HepG2 (cell line): ENCODE measurements around the gene JSRP1. TPM values are rescaled to one million over a fixed set of nuclear protein-coding genes. Genes with fewer than 3 reads are reported as not detected.

Experiments used
- ARID2 ChIP-seq: sonication (generic); formaldehyde crosslinking; IDR thresholded peaks from 2 replicates; pipeline ENCODE4 v1.8.1; 2022; ENCODE audit warnings: mild to moderate bottlenecking, missing genetic modification reagents, borderline replicate concordance
- DNMT1 ChIP-seq: sonication (generic); formaldehyde crosslinking; IDR thresholded peaks from 2 replicates; pipeline ENCODE4 v1.5.1; 2020; ENCODE audit warnings: mild to moderate bottlenecking, missing genetic modification reagents
- ETV6 ChIP-seq: sonication (generic); formaldehyde crosslinking; conservative IDR thresholded peaks from 2 replicates; pipeline ENCODE4 v1.4.0; 2020; ENCODE audit warnings: missing genetic modification reagents
- HOXA5 ChIP-seq: sonication (generic); formaldehyde crosslinking; IDR thresholded peaks from 2 replicates; pipeline ENCODE4 v1.4.0; 2020; ENCODE audit warnings: missing genetic modification reagents
- NAIF1 ChIP-seq: sonication (generic); formaldehyde crosslinking; IDR thresholded peaks from 2 replicates; pipeline ENCODE4 v1.5.0; 2020; ENCODE audit warnings: mild to moderate bottlenecking, missing genetic modification reagents, borderline replicate concordance
- PHF20 ChIP-seq: sonication (generic); formaldehyde crosslinking; IDR thresholded peaks from 2 replicates; pipeline ENCODE4 v1.5.0; 2020; ENCODE audit warnings: mild to moderate bottlenecking, missing genetic modification reagents
- POGZ ChIP-seq: sonication (generic); formaldehyde crosslinking; IDR thresholded peaks from 2 replicates; pipeline ENCODE4 v1.4.0; 2020; ENCODE audit warnings: mild to moderate bottlenecking, missing genetic modification reagents
- SMAD1 ChIP-seq: sonication (generic); formaldehyde crosslinking; IDR thresholded peaks from 2 replicates; pipeline ENCODE4 v1.4.0; 2020; ENCODE audit warnings: missing genetic modification reagents, low read depth, mild to moderate bottlenecking, borderline replicate concordance
- SNAI1 ChIP-seq: sonication (generic); formaldehyde crosslinking; IDR thresholded peaks from 2 replicates; pipeline ENCODE4 v1.5.0; 2020; ENCODE audit warnings: mild to moderate bottlenecking, missing genetic modification reagents, borderline replicate concordance
- YEATS4 ChIP-seq: sonication (generic); formaldehyde crosslinking; IDR thresholded peaks from 2 replicates; pipeline ENCODE4 v1.4.0; 2020; ENCODE audit warnings: missing genetic modification reagents, borderline replicate concordance
- ZBTB4 ChIP-seq: sonication (generic); formaldehyde crosslinking; IDR thresholded peaks from 2 replicates; pipeline ENCODE4 v1.4.0; 2020; ENCODE audit warnings: missing genetic modification reagents, mild to moderate bottlenecking, borderline replicate concordance
- ZNF138 ChIP-seq: sonication (generic); formaldehyde crosslinking; IDR thresholded peaks from 2 replicates; pipeline ENCODE4 v1.5.0; 2020; ENCODE audit warnings: mild to moderate bottlenecking, low read depth, missing genetic modification reagents
- ZNF205 ChIP-seq: IDR thresholded peaks from 2 replicates; pipeline ENCODE4 v1.6.1; 2018; ENCODE audit warnings: missing biosample characterization, missing genetic modification reagents
- ZNF207 ChIP-seq: fragments of 450-650 bp; IDR thresholded peaks from 2 replicates; pipeline ENCODE4 v1.6.1; 2016; ENCODE audit warnings: antibody characterized with exemption, borderline replicate concordance
- ZNF292 ChIP-seq: sonication (generic); formaldehyde crosslinking; IDR thresholded peaks from 2 replicates; pipeline ENCODE4 v1.8.1; 2022; ENCODE audit warnings: mild to moderate bottlenecking, low read depth, missing genetic modification reagents, borderline replicate concordance
- ZNF589 ChIP-seq: sonication (generic); formaldehyde crosslinking; conservative IDR thresholded peaks from 2 replicates; pipeline ENCODE4 v1.8.0; 2022; ENCODE audit warnings: mild to moderate bottlenecking, moderate library complexity, missing genetic modification reagents
- ZNF607 ChIP-seq: sonication (generic); formaldehyde crosslinking; IDR thresholded peaks from 2 replicates; pipeline ENCODE4 v1.5.1; 2020; ENCODE audit warnings: missing genetic modification reagents, mild to moderate bottlenecking, borderline replicate concordance
- ZNF788 ChIP-seq: sonication (generic); formaldehyde crosslinking; IDR thresholded peaks from 2 replicates; pipeline ENCODE4 v1.5.0; 2020; ENCODE audit warnings: mild to moderate bottlenecking, missing genetic modification reagents, borderline replicate concordance
- polyA plus RNA-seq, 8 experiments: library from polyadenylated mRNA; depleted of rRNA in 3 of 8; stranded (reverse) in 7 of 8; unstranded in 1 of 8; fragments of >200 nt; fragmentation: Illumina TruSeq in 4 of 8; extraction: Trizol in 4 of 8; gene quantifications; 2 replicates each; pipeline versions ENCODE4 v1.2.1 to v1.2.3, GENCODE V29; 2011 to 2016; ENCODE audit warnings: low read depth in 4 of 8, missing spikeins in 1 of 8, mixed read lengths in 1 of 8; ENCODE audit not compliant: insufficient read depth in 1 of 8
- total RNA-seq, 5 experiments: library from RNA; depleted of rRNA; stranded (reverse); fragments of >200 nt; fragmentation: Illumina TruSeq; extraction: Trizol; gene quantifications; 2 replicates each; pipeline ENCODE4 v1.2.3, GENCODE V29; 2016; ENCODE audit warnings: low read depth in 1 of 5
- TF ChIP-seq, protein P1 (sequence below): sonication (generic); formaldehyde crosslinking; IDR thresholded peaks from 2 replicates; pipeline ENCODE4 v1.4.0; 2020; ENCODE audit warnings: mild to moderate bottlenecking, missing genetic modification reagents, borderline replicate concordance
- TF ChIP-seq, protein P2 (sequence below): sonication (generic); formaldehyde crosslinking; IDR thresholded peaks from 2 replicates; pipeline ENCODE4 v1.4.0; 2020; ENCODE audit warnings: missing genetic modification reagents
- TF ChIP-seq, protein P3 (sequence below): IDR thresholded peaks from 2 replicates; pipeline ENCODE4 v1.6.1; 2016; ENCODE audit warnings: control low read depth

JSRP1 gene
- total and polyA plus RNA-seq, 2 of the 13 experiments (the other 11 are each of a cell fraction or from before 2014, with no cell fraction given), result 0.16 to 0.38 TPM

- TF ChIP-seq HOXA5 (CRISPR knock-in tag) (no peak; the same call in 1 of the 2 replicates), ARID2 (CRISPR knock-in tag) (no peak), ZNF589 (CRISPR knock-in tag) (no peak), POGZ (no peak), ZNF207 (no peak), ZNF205 (CRISPR knock-in tag) (0 out of 2 replicates have a peak, but pooled peaks have one; percentile 32), PHF20 (CRISPR knock-in tag) (no peak), DNMT1 (no peak), ZBTB4 (CRISPR knock-in tag) (0 out of 2 replicates have a peak, but pooled peaks have one; percentile 30), SMAD1 (CRISPR knock-in tag) (no peak), SNAI1 (CRISPR knock-in tag) (no peak), NAIF1 (no peak), ZNF292 (CRISPR knock-in tag) (no peak), ZNF607 (CRISPR knock-in tag) (0 out of 2 replicates have a peak, but pooled peaks have one; percentile 45), ZNF788 (CRISPR knock-in tag) (no peak), ZNF138 (CRISPR knock-in tag) (no peak), YEATS4 (no peak), ETV6 (no peak)
- TF ChIP-seq, protein P1, sequence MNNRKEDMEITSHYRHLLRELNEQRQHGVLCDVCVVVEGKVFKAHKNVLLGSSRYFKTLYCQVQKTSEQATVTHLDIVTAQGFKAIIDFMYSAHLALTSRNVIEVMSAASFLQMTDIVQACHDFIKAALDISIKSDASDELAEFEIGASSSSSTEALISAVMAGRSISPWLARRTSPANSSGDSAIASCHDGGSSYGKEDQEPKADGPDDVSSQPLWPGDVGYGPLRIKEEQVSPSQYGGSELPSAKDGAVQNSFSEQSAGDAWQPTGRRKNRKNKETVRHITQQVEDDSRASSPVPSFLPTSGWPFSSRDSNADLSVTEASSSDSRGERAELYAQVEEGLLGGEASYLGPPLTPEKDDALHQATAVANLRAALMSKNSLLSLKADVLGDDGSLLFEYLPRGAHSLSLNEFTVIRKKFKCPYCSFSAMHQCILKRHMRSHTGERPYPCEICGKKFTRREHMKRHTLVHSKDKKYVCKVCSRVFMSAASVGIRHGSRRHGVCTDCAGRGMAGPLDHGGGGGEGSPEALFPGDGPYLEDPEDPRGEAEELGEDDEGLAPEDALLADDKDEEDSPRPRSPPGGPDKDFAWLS, result no peak
- TF ChIP-seq, protein P2, sequence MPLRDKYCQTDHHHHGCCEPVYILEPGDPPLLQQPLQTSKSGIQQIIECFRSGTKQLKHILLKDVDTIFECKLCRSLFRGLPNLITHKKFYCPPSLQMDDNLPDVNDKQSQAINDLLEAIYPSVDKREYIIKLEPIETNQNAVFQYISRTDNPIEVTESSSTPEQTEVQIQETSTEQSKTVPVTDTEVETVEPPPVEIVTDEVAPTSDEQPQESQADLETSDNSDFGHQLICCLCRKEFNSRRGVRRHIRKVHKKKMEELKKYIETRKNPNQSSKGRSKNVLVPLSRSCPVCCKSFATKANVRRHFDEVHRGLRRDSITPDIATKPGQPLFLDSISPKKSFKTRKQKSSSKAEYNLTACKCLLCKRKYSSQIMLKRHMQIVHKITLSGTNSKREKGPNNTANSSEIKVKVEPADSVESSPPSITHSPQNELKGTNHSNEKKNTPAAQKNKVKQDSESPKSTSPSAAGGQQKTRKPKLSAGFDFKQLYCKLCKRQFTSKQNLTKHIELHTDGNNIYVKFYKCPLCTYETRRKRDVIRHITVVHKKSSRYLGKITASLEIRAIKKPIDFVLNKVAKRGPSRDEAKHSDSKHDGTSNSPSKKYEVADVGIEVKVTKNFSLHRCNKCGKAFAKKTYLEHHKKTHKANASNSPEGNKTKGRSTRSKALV, result no peak
- TF ChIP-seq, protein P3, sequence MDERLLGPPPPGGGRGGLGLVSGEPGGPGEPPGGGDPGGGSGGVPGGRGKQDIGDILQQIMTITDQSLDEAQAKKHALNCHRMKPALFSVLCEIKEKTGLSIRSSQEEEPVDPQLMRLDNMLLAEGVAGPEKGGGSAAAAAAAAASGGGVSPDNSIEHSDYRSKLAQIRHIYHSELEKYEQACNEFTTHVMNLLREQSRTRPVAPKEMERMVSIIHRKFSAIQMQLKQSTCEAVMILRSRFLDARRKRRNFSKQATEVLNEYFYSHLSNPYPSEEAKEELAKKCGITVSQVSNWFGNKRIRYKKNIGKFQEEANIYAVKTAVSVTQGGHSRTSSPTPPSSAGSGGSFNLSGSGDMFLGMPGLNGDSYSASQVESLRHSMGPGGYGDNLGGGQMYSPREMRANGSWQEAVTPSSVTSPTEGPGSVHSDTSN, result no peak
Observed at GRCh38 chr19:2252055-2252796, 4.0 kb downstream of the JSRP1 start (continued).
